Measurements from ENCODE around the gene WTIP. TPM values are rescaled to one million over a fixed set of nuclear protein-coding genes. Genes with fewer than 3 reads are reported as not detected.
A peak's percentile ranks its signal among the peaks of the same experiment; 100 is the strongest.

WTIP gene
- total RNA-seq, 1 experiment from 2014 or later = 32.5 TPM

- Histone ChIP-seq H3K23me2 (ENCODE audit: insufficient read length, low read depth, low read length, poor library complexity, severe bottlenecking) (peaks cover 3% of the 10 kb centered on the region), H3K14ac (ENCODE audit: insufficient read depth, low read length) (no peak overlapping the region), H3T11ph (ENCODE audit: low read length) (no peak overlapping the region), H2BK12ac (ENCODE audit: insufficient read length, low read depth, low read length) (no peak overlapping the region), H3K9me3 (ENCODE audit: control insufficient read depth, low read depth, low read length) (no peaks in the 10 kb centered on the region), H3K27ac (ENCODE audit: insufficient read length, low read depth, low read length) (no peak overlapping the region), H2BK15ac (ENCODE audit: low read depth, low read length) (no peak overlapping the region), H3K79me1 (ENCODE audit: insufficient read depth, low read depth, low read length, poor library complexity, severe bottlenecking) (peaks cover 6% of the 10 kb centered on the region), H4K20me1 (ENCODE audit: control insufficient read depth, insufficient read depth, insufficient read length) (no peaks in the 10 kb centered on the region), H4K8ac (replicated peaks; ENCODE audit: insufficient read length, low read depth, low read length) (no peak overlapping the region), H3K4ac (ENCODE audit: low read depth, low read length) (no peak overlapping the region), H3K23ac (ENCODE audit: insufficient read length, low read depth, low read length) (no peak overlapping the region), H3K79me2 (ENCODE audit: insufficient read depth, low read length) (peaks cover 38% of the 10 kb centered on the region; the same call in 1 of the 2 replicates), H4K5ac (ENCODE audit: insufficient read length, low read depth, low read length) (no peak overlapping the region), H2BK120ac (ENCODE audit: low read depth, low read length, poor library complexity, severe bottlenecking) (no peak overlapping the region), H3K4me2 (ENCODE audit: insufficient read depth, insufficient read length, low read length) (no peak overlapping the region), H2AK5ac (ENCODE audit: insufficient read length, low read length) (no peak overlapping the region), H2BK5ac (ENCODE audit: insufficient read length, low read length) (no peak overlapping the region), H3K18ac (ENCODE audit: insufficient read length, low read depth, low read length) (no peak overlapping the region), H3K27me3 (ENCODE audit: insufficient read depth, low read length) (no peaks in the 10 kb centered on the region), H2AFZ (ENCODE audit: low read length) (no peak overlapping the region), H2BK20ac (ENCODE audit: low read depth, low read length, poor library complexity, severe bottlenecking) (no peak overlapping the region), H3K9ac (ENCODE audit: extremely low read depth, insufficient read length, low read length) (no peak overlapping the region), H4K91ac (ENCODE audit: insufficient read length, low read depth, low read length) (no peak overlapping the region), H3K4me1 (ENCODE audit: insufficient read depth, low read length) (no peaks in the 10 kb centered on the region; the same call in 1 of the 2 replicates), H3K56ac (ENCODE audit: insufficient read length, low read depth, low read length) (no peak overlapping the region)
- TF ChIP-seq CTCF (conservative IDR thresholded peaks at IDR 0.05) = no peak
- Mint-ChIP-seq H3K27me3 (ENCODE audit: low read depth) (no peaks in the 10 kb centered on the region; the same call in 1 of the 2 replicates), H3K4me1 (peaks cover 15 to 23% of the 10 kb centered on the region in 2 experiments), H3K4me3 (no peak overlapping the region), H3K27ac (peak overlapping the region; percentile 56 to 91 (median 58); a peak in 6 of 7 replicates), H3K36me3 (ENCODE audit: insufficient read depth in 1 of 3, low read depth in 3 of 3) (peaks cover 32 to 71% (median 61%) of the 10 kb centered on the region in 3 experiments), H3K9me3 (no peaks in the 10 kb centered on the region)
- DNase-seq = no peak
- WGBS (ENCODE audit: extremely low coverage, insufficient read length, low lambda C conversion rate) = no CpG with 5 or more reads among the region's 5 CpGs
These were observed 48.8 kb upstream of the WTIP start for GRCh38 chr19:34432797-34433196.

Data from H9 (cell line).